Suprapubic skin (tissue), 4 donors: Measurements from ENCODE around the gene CRBN. TPM values are rescaled to one million over a fixed set of nuclear protein-coding genes. Genes with fewer than 3 reads are reported as not detected.

Experiments used
- DNase-seq, 2 donors: peaks; one replicate each; pipeline ENCODE4 v3.0.0-alpha.2; 2019; ENCODE audit warnings: low spot score in 2 of 2
- H3K27ac ChIP-seq: fragments of 200-600 bp; sonication (generic); one replicate; pipeline ENCODE4 v1.5.1; 2019
- H3K27me3 ChIP-seq: fragments of 200-600 bp; sonication (generic); one replicate; pipeline ENCODE4 v1.5.1; 2019
- H3K36me3 ChIP-seq: fragments of 200-600 bp; sonication (generic); one replicate; pipeline ENCODE4 v1.5.1; 2019
- H3K4me1 ChIP-seq: fragments of 200-600 bp; sonication (generic); one replicate; pipeline ENCODE4 v1.5.1; 2019
- H3K4me3 ChIP-seq: fragments of 200-600 bp; sonication (generic); one replicate; pipeline ENCODE4 v1.5.1; 2019; ENCODE audit warnings: mild to moderate bottlenecking
- H3K9me3 ChIP-seq: fragments of 200-600 bp; sonication (generic); one replicate; pipeline ENCODE4 v1.5.1; 2019
- CTCF ChIP-seq, 2 donors: fragments of 200-600 bp in 1 of 2; fragments of 450-650 bp in 1 of 2; sonication (generic) in 1 of 2; IDR thresholded peaks; one replicate each; pipeline ENCODE4 v1.5.1; 2016 to 2019; ENCODE audit warnings: antibody characterized with exemption in 2 of 2, mild to moderate bottlenecking in 1 of 2, moderate library complexity in 1 of 2
- EP300 ChIP-seq: sonication (generic); formaldehyde crosslinking; IDR thresholded peaks from one replicate; pipeline ENCODE4 v1.6.1; 2017; ENCODE audit warnings: antibody characterized with exemption
- POLR2A ChIP-seq, 2 donors: fragments of 450-650 bp; IDR thresholded peaks; one replicate each; pipeline ENCODE4 v1.6.1; 2017; ENCODE audit warnings: antibody characterized with exemption in 2 of 2, mild to moderate bottlenecking in 2 of 2, moderate library complexity in 2 of 2
- POLR2AphosphoS5 ChIP-seq, 3 donors: sonication (generic); formaldehyde crosslinking; IDR thresholded peaks; one replicate each; pipeline ENCODE4 v1.6.1; 2017; ENCODE audit warnings: antibody characterized with exemption in 3 of 3
- WGBS: methylation state at CpG from one replicate; pipeline ENCODE4 v1.1.5; 2018; 5-methylcytosine and 5-hydroxymethylcytosine counted together
- total RNA-seq, 4 donors: library from RNA; depleted of rRNA; stranded (reverse); fragments of >200 nt; gene quantifications; one replicate each; pipeline ENCODE4 v1.1.0, GENCODE V29; 2016

Gene CRBN
- total RNA-seq, 4 donors from 2014 or later, result 38.9 to 140 (median 78.1) TPM

DNA sequence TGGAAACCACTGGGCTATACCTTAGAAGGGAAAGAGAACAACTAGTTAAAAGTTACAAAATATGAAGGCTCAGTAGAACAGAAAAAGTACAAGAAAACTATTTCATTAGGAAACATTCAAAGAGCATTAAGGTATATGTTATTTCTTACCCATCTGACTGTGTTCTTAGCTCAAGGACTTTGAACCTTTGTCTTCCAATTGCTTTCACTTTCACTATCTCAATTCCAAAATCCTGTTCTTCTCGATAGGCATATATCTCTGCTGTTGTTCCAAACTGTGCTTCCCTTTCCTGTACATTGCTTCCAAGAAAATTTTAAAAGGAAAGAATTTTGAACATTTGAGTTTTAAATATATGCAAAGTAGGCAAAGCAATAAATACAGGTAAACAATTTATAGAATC is 6.9 kb downstream of the CRBN start:
- Histone ChIP-seq H3K4me3 (peak overlapping the region; percentile 16), H3K9me3 (no peaks in the 10 kb centered on the region), H3K27ac (peak overlapping the region; percentile 63), H3K36me3 (peaks cover 63% of the 10 kb centered on the region), H3K27me3 (no peaks in the 10 kb centered on the region), H3K4me1 (peaks cover 16% of the 10 kb centered on the region)
- TF ChIP-seq POLR2AphosphoS5 (IDR thresholded peaks at IDR 0.05), result no peak
- TF ChIP-seq EP300, result no peak
- TF ChIP-seq CTCF (IDR thresholded peaks at IDR 0.05), result no peak
- TF ChIP-seq POLR2A (IDR thresholded peaks at IDR 0.05), result no peak
- DNase-seq, result no peak
- WGBS, result 32% methylated on average over 1 of the region's 1 CpG

GRCh38 chr3:3170998-3171397 is 8.5 kb downstream of the CRBN start:
- DNase-seq, result no peak
- WGBS, result 64% methylated on average over 5 of the region's 5 CpGs
- peaks cover 75% of the 10 kb centered on the region for H3K36me3 ChIP-seq
- H3K27me3 ChIP-seq, result no peaks in the 10 kb centered on the region
- H3K4me3 ChIP-seq, result no peak overlapping the region
- peaks cover 5% of the 10 kb centered on the region for H3K4me1 ChIP-seq
- no peak for TF ChIP-seq CTCF (IDR thresholded peaks at IDR 0.05)
- no peak for TF ChIP-seq EP300
- TF ChIP-seq POLR2AphosphoS5 (IDR thresholded peaks at IDR 0.05), result no peak
- H3K27ac ChIP-seq, result no peak overlapping the region
- H3K9me3 ChIP-seq, result no peaks in the 10 kb centered on the region

- H3K9me3 ChIP-seq, result no peaks in the 10 kb centered on the region
- 92% methylated on average over 3 of the region's 3 CpGs for WGBS
- H3K27ac ChIP-seq, result no peak overlapping the region
- H3K4me3 ChIP-seq, result no peak overlapping the region
- no peaks in the 10 kb centered on the region for H3K4me1 ChIP-seq
- no peaks in the 10 kb centered on the region for H3K27me3 ChIP-seq
- DNase-seq, result no peak
- TF ChIP-seq CTCF (IDR thresholded peaks at IDR 0.05), result no peak
- TF ChIP-seq POLR2AphosphoS5 (IDR thresholded peaks at IDR 0.05), result no peak
- peaks cover 74% of the 10 kb centered on the region for H3K36me3 ChIP-seq
Observed at GRCh38 chr3:3165650-3166049, 13.8 kb downstream of the CRBN start.

GRCh38 chr3:3165241-3165640 is 14.2 kb downstream of the CRBN start:
- Histone ChIP-seq H3K27me3 (no peaks in the 10 kb centered on the region), H3K27ac (no peak overlapping the region), H3K36me3 (peaks cover 69% of the 10 kb centered on the region), H3K4me3 (no peak overlapping the region), H3K9me3 (no peaks in the 10 kb centered on the region), H3K4me1 (no peaks in the 10 kb centered on the region)
- no peak for DNase-seq
- TF ChIP-seq CTCF (IDR thresholded peaks at IDR 0.05), result no peak
- TF ChIP-seq POLR2AphosphoS5 (IDR thresholded peaks at IDR 0.05), result no peak
- no peak for TF ChIP-seq EP300
- TF ChIP-seq POLR2A (IDR thresholded peaks at IDR 0.05), result no peak
- 58% methylated on average over 3 of the region's 3 CpGs for WGBS

DNA sequence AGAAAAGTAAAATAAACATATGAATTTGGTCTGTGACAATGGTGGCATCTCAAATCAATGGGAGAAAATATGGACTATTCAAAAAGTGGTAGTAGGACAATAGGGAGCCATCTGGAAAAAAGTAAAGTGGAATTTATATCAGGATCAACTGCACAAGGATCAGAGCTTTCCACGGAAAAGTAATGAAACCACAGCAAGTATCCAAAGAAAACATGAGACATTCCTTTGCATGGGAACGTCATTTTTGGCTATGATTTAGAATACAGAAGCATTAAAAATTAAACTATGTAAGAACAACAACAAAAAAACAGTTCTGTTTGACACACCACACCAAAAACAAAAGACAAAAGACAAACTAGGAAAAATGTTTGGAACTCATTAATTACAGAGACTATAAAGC is 18.7 kb downstream of the CRBN start:
- Histone ChIP-seq H3K4me3 (no peak overlapping the region), H3K4me1 (no peaks in the 10 kb centered on the region), H3K27me3 (no peaks in the 10 kb centered on the region), H3K9me3 (no peaks in the 10 kb centered on the region), H3K36me3 (peaks cover 70% of the 10 kb centered on the region), H3K27ac (no peak overlapping the region)
- DNase-seq, result no peak
- TF ChIP-seq POLR2A (IDR thresholded peaks at IDR 0.05) (no peak), POLR2AphosphoS5 (IDR thresholded peaks at IDR 0.05) (no peak), CTCF (IDR thresholded peaks at IDR 0.05) (no peak), EP300 (no peak)
- WGBS, result 51% methylated on average over 2 of the region's 2 CpGs
